Measurements from ENCODE around the gene LINGO3.

LINGO3 gene

GRCh38 chr19:2345076-2345475 is 37.1 kb upstream of the LINGO3 start:
- POLR2A ChIA-PET: no interaction called here

GRCh38 chr19:2344381-2344870 is 36.5 kb upstream of the LINGO3 start:
- POLR2A ChIA-PET: no interaction called here
- CTCF ChIA-PET: no interaction called here
- H3K9me3 ChIP-seq (ENCODE audit: control insufficient read depth, insufficient read depth, low read depth, low read length): no peaks in the 10 kb centered on the region
- H3K4me1 ChIP-seq (ENCODE audit: control insufficient read depth, insufficient read depth, low read length): no peaks in the 10 kb centered on the region
- no peak overlapping the region for H3K27ac ChIP-seq (ENCODE audit: extremely low read depth, low read depth, low read length)
- peaks cover 0 to 48% of the 10 kb centered on the region in 2 experiments; a peak in 2 of 3 replicates for H3K36me3 ChIP-seq (ENCODE audit: control insufficient read depth in 2 of 2, insufficient read depth in 1 of 2, low read length in 2 of 2)
- TF ChIP-seq SP3 (tag by site-specific recombination; IDR thresholded peaks at IDR 0.05): no peak
- TF ChIP-seq REST (tag by site-specific recombination; IDR thresholded peaks at IDR 0.05): peak; percentile 81
- TF ChIP-seq PATZ1 (tag by site-specific recombination; IDR thresholded peaks at IDR 0.05): no peak
- no peak for TF ChIP-seq ZNF146 (tag by site-specific recombination; IDR thresholded peaks at IDR 0.05)
- H3K4me3 ChIP-seq (ENCODE audit: low read depth, low read length): no peak overlapping the region

More at GRCh38 chr19:2345076-2345475, 37.1 kb upstream of the LINGO3 start:
- H3K4me3 ChIP-seq (ENCODE audit: low read depth, low read length): no peak overlapping the region
- peaks cover 0 to 49% of the 10 kb centered on the region in 2 experiments; a peak in 2 of 3 replicates for H3K36me3 ChIP-seq (ENCODE audit: control insufficient read depth in 2 of 2, insufficient read depth in 1 of 2, low read length in 2 of 2)
- CTCF ChIA-PET: no interaction called here
- TF ChIP-seq ZNF692 (tag by site-specific recombination; IDR thresholded peaks at IDR 0.05): no peak
- no peak for TF ChIP-seq HOXA7 (CRISPR knock-in tag; IDR thresholded peaks at IDR 0.05; ENCODE audit: borderline replicate concordance)
- no peak for TF ChIP-seq BCL11A (tag by site-specific recombination; IDR thresholded peaks at IDR 0.05; ENCODE audit: low read depth)
- no peak for TF ChIP-seq ZNF146 (tag by site-specific recombination; IDR thresholded peaks at IDR 0.05)
- TF ChIP-seq ZNF510 (tag by site-specific recombination; IDR thresholded peaks at IDR 0.05; ENCODE audit: insufficient replicate concordance): no peak
- TF ChIP-seq ZNF221 (tag by site-specific recombination; IDR thresholded peaks at IDR 0.05; ENCODE audit: borderline replicate concordance): no peak
- no peak for TF ChIP-seq ZNF23 (tag by site-specific recombination; IDR thresholded peaks at IDR 0.05; ENCODE audit: borderline replicate concordance)
- no peak for TF ChIP-seq ZNF580 (tag by site-specific recombination; IDR thresholded peaks at IDR 0.05)
- no peak for TF ChIP-seq OSR2 (tag by site-specific recombination; IDR thresholded peaks at IDR 0.05)
- no peaks in the 10 kb centered on the region for H3K9me3 ChIP-seq (ENCODE audit: control insufficient read depth, insufficient read depth, low read depth, low read length)
- no peak overlapping the region for H3K27ac ChIP-seq (ENCODE audit: extremely low read depth, low read depth, low read length)
- H3K4me1 ChIP-seq (ENCODE audit: control insufficient read depth, insufficient read depth, low read length): no peaks in the 10 kb centered on the region

- Histone ChIP-seq H3K4me3 (ENCODE audit: low read depth, low read length) (no peak overlapping the region), H3K4me1 (ENCODE audit: control insufficient read depth, insufficient read depth, low read length) (no peaks in the 10 kb centered on the region), H3K9me3 (ENCODE audit: control insufficient read depth, insufficient read depth, low read depth, low read length) (no peaks in the 10 kb centered on the region), H3K27ac (ENCODE audit: extremely low read depth, low read depth, low read length) (no peak overlapping the region), H3K36me3 (ENCODE audit: control insufficient read depth in 2 of 2, insufficient read depth in 1 of 2, low read length in 2 of 2) (peaks cover 0 to 50% of the 10 kb centered on the region in 2 experiments; a peak in 2 of 3 replicates)
- ChIA-PET POLR2A (no interaction called here), CTCF (no interaction called here)
- TF ChIP-seq ZNF658 (tag by site-specific recombination; IDR thresholded peaks at IDR 0.05) (no peak), ZNF148 (tag by site-specific recombination; IDR thresholded peaks at IDR 0.05; ENCODE audit: borderline replicate concordance) (no peak), ZNF157 (tag by site-specific recombination; IDR thresholded peaks at IDR 0.05) (no peak), AEBP2 (tag by site-specific recombination; IDR thresholded peaks at IDR 0.05; ENCODE audit: borderline replicate concordance) (no peak), ZNF138 (tag by site-specific recombination; IDR thresholded peaks at IDR 0.05; ENCODE audit: borderline replicate concordance) (no peak)
Observed at GRCh38 chr19:2343289-2343982, 35.5 kb upstream of the LINGO3 start.
